HG03439 (cell line): Measurements from ENCODE around the gene TRMT112.
"Not testable (repeated sequence)": the region's sequence is repeated elsewhere in the genome, so short reads cannot be mapped to it uniquely, and the experiment has no call there.

Source experiments
- ATAC-seq: cut with Tn5 transposase; IDR thresholded peaks from one replicate; pipeline ENCODE4 v1.9.1; 2021; ENCODE audit warnings: mild to moderate bottlenecking, moderate library complexity; ENCODE audit not compliant: unreplicated experiment

TRMT112 gene

GRCh38 chr11:64334764-64335735 lies 17.7 kb upstream of the TRMT112 start:
- ATAC-seq = peak; percentile 73

- ATAC-seq = no peak
Measured at GRCh38 chr11:64333556-64333955, 16.2 kb upstream of the TRMT112 start.

- ATAC-seq = peak; percentile 51
Measured at GRCh38 chr11:64331569-64332371, 14.4 kb upstream of the TRMT112 start.

GRCh38 chr11:64330888-64331287 lies 13.5 kb upstream of the TRMT112 start:
- no peak for ATAC-seq

GRCh38 chr11:64327993-64328392 lies 10.6 kb upstream of the TRMT112 start:
- ATAC-seq = no peak

- ATAC-seq = no peak
Measured at GRCh38 chr11:64327375-64327774, 10.0 kb upstream of the TRMT112 start.

GRCh38 chr11:64324692-64325469 lies 7.5 kb upstream of the TRMT112 start:
- no peak for ATAC-seq

- not testable (repeated sequence) for ATAC-seq
Measured at GRCh38 chr11:64323984-64324383, 6.6 kb upstream of the TRMT112 start.

- ATAC-seq = no peak
Measured at GRCh38 chr11:64323373-64323772, 6.0 kb upstream of the TRMT112 start.

GRCh38 chr11:64322925-64323260 lies 5.5 kb upstream of the TRMT112 start:
- ATAC-seq = no peak

- no peak for ATAC-seq
Measured at GRCh38 chr11:64321533-64321932, 4.2 kb upstream of the TRMT112 start.

GRCh38 chr11:64321026-64321425 lies 3.7 kb upstream of the TRMT112 start:
- no peak for ATAC-seq

- ATAC-seq = no peak
Measured at GRCh38 chr11:64320556-64320955, 3.2 kb upstream of the TRMT112 start.

- no peak for ATAC-seq
Measured at GRCh38 chr11:64318766-64319761, 1.7 kb upstream of the TRMT112 start.

GRCh38 chr11:64317961-64318765 lies 804 bp upstream of the TRMT112 start, which contains the start of gene PRDX5:
Gene PRDX5, plus strand, starts transcription at chr11:64318121. Its CDS starts 95 bp downstream, at chr11:64318216.
- peak; percentile 69 for ATAC-seq

- ATAC-seq = no peak
Measured at GRCh38 chr11:64316672-64317324, 561 bp downstream of the TRMT112 start.

- not testable (repeated sequence) for ATAC-seq
Measured at GRCh38 chr11:64315667-64316526, 1.5 kb downstream of the TRMT112 start.
